SK-N-MC (cell line): ENCODE results near the gene KARS1.

Source experiments
- EZH2 ChIP-seq: fragments of 200-600 bp; sonication (generic); IDR thresholded peaks from one replicate; pipeline ENCODE4 v1.6.1; 2017; ENCODE audit warnings: antibody characterized with exemption
- POLR2AphosphoS5 ChIP-seq: IDR thresholded peaks from 2 replicates; pipeline ENCODE4 v1.6.1; 2012; ENCODE audit warnings: mild to moderate bottlenecking, low read depth, low read length, borderline replicate concordance

DNA sequence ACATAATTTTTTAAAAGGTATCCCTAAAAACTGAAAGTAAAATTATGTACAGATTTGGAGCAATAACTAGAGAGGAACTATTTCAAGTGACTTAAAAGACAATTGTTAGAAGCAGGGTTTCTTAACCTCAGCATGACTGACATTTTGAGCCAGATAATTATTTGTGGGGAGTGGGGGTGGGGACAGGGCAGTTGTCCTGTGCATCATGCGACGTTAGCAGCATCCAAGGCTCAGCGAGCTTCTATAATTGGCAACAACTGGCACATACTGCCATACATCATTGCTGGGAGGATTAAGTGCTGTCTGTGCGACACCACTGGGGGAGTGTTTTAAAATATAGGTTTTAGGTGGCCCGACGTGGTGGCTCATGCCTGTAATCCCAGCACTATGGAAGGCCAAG, 54.2 kb downstream of the KARS1 start:
- no peak for TF ChIP-seq POLR2AphosphoS5
- no peak for TF ChIP-seq EZH2
